Prostate gland (tissue), 2 donors: ENCODE data around the gene SETD2. TPM values are rescaled to one million over a fixed set of nuclear protein-coding genes. Genes with fewer than 3 reads are reported as not detected.

ENCODE experiments used
- DNase-seq: peaks from one replicate; pipeline ENCODE4 v3.0.0-alpha.2; 2019; ENCODE audit warnings: low spot score
- H3K27ac ChIP-seq, 2 donors: fragments of 200-600 bp; sonication (generic); 2 replicates each; pipeline ENCODE4 v1.5.1; 2017 to 2019
- H3K27me3 ChIP-seq: fragments of 200-600 bp; sonication (generic); replicated peaks from 2 replicates; pipeline ENCODE4 v1.5.1; 2019; ENCODE audit not compliant: insufficient read depth
- H3K36me3 ChIP-seq, 2 donors: fragments of 200-600 bp; sonication (generic); 1 replicate in 1 of 2; 2 replicates in 1 of 2; pipeline versions ENCODE4 v1.5.1 to v1.8.1; 2017 to 2019
- H3K4me1 ChIP-seq: fragments of 200-600 bp; sonication (generic); replicated peaks from 2 replicates; pipeline ENCODE4 v1.5.1; 2019
- H3K4me3 ChIP-seq, 2 donors: fragments of 200-600 bp; sonication (generic); 2 replicates each; pipeline ENCODE4 v1.5.1; 2017 to 2019
- H3K9me3 ChIP-seq: fragments of 200-600 bp; sonication (generic); 2 replicates; pipeline ENCODE4 v1.5.1; 2017
- POLR2A ChIP-seq: fragments of 450-650 bp; IDR thresholded peaks from one replicate; pipeline ENCODE4 v1.6.1; 2016; ENCODE audit warnings: antibody characterized with exemption, mild to moderate bottlenecking
- POLR2AphosphoS5 ChIP-seq: sonication (generic); formaldehyde crosslinking; IDR thresholded peaks from one replicate; pipeline ENCODE4 v1.6.1; 2017; ENCODE audit warnings: antibody characterized with exemption
- WGBS: methylation state at CpG from one replicate; pipeline ENCODE4 v1.1.5; 2018; 5-methylcytosine and 5-hydroxymethylcytosine counted together
- intact Hi-C: fragments of 100-400 bp; cut with DNase I; formaldehyde crosslinking; loops from one replicate; pipeline ENCODE4 v1.14.2; 2022
- total RNA-seq, 2 donors: library from RNA; depleted of rRNA; stranded (reverse); fragments of >200 nt; gene quantifications; one replicate each; pipeline ENCODE4 v1.1.0, GENCODE V29; 2016
- TF ChIP-seq, protein P1 (sequence below), 4 experiments: fragments of 200-600 bp in 2 of 4; fragments of 450-650 bp in 2 of 4; sonication (generic) in 2 of 4; IDR thresholded peaks; 1 replicate in 3 of 4; 2 replicates in 1 of 4; pipeline ENCODE4 v1.5.1; 2016 to 2019; ENCODE audit warnings: antibody characterized with exemption in 4 of 4, mild to moderate bottlenecking in 2 of 4, moderate library complexity in 2 of 4

SETD2 gene
- total RNA-seq, 2 donors from 2014 or later, result 49.8 to 56.2 TPM

DNA sequence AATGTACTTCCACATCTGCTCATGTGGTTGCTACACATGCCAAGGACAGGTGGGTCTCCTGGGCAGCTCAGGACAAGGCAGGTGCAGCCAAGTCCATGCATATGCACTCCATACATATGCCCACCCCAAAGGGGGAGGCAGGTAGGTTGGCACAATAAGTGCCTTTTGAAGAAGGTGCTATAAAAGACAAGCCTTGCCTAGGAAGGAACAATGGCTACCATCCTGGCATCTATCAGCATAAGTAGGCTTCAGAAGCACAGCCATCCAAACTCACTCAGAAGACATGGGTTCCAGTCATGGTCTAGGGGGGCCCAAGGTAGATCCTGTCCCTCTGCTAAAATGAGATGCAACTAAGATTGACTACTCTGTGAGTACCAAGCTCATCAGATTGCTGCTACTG, 149.9 kb downstream of the SETD2 start:
- TF ChIP-seq POLR2AphosphoS5, result no peak
- TF ChIP-seq, protein P1, sequence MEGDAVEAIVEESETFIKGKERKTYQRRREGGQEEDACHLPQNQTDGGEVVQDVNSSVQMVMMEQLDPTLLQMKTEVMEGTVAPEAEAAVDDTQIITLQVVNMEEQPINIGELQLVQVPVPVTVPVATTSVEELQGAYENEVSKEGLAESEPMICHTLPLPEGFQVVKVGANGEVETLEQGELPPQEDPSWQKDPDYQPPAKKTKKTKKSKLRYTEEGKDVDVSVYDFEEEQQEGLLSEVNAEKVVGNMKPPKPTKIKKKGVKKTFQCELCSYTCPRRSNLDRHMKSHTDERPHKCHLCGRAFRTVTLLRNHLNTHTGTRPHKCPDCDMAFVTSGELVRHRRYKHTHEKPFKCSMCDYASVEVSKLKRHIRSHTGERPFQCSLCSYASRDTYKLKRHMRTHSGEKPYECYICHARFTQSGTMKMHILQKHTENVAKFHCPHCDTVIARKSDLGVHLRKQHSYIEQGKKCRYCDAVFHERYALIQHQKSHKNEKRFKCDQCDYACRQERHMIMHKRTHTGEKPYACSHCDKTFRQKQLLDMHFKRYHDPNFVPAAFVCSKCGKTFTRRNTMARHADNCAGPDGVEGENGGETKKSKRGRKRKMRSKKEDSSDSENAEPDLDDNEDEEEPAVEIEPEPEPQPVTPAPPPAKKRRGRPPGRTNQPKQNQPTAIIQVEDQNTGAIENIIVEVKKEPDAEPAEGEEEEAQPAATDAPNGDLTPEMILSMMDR (IDR thresholded peaks at IDR 0.05), result no peak
- no peak for TF ChIP-seq POLR2A
- no peaks in the 10 kb centered on the region for H3K27me3 ChIP-seq
- H3K27ac ChIP-seq, result no peak overlapping the region
- DNase-seq, result no peak
- H3K9me3 ChIP-seq, result no peaks in the 10 kb centered on the region
- intact Hi-C loops, result loop anchor here (10.0 kb wide), 1 partner anchor 151 kb away; the partner anchor contains the start of gene SETD2
- no peaks in the 10 kb centered on the region for H3K4me1 ChIP-seq
- no peaks in the 10 kb centered on the region for H3K36me3 ChIP-seq
- H3K4me3 ChIP-seq, result no peak overlapping the region

DNA sequence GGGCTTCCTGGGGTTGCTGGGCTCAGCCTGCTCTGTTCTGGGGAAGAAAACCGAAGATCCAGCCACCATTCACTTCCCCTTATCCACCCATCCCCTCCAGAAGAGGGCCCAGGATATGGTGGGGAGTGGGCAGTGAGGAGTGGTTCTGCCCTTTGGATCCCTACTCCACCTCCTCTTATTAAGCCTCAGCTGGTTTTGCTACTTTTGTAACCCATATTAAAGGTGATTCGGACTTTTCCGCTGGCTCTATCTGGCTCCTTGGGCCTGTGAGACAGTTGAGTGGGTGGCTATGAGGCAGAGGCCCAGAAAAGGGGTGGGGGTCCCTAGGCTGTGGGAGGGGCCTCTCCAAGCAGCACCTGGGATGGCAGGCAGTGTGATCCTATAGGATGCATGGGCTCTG, 150.7 kb downstream of the SETD2 start:
- no peak for DNase-seq
- no peaks in the 10 kb centered on the region for H3K4me1 ChIP-seq
- no peaks in the 10 kb centered on the region for H3K27me3 ChIP-seq
- H3K36me3 ChIP-seq, result no peaks in the 10 kb centered on the region
- H3K9me3 ChIP-seq, result no peaks in the 10 kb centered on the region
- TF ChIP-seq POLR2AphosphoS5 (no peak), POLR2A (no peak)
- TF ChIP-seq, protein P1 (IDR thresholded peaks at IDR 0.05), result no peak
- H3K27ac ChIP-seq, result no peak overlapping the region
- intact Hi-C loops, result loop anchor here (10.0 kb wide), 1 partner anchor 152 kb away; the partner anchor contains the start of gene SETD2
- no peak overlapping the region for H3K4me3 ChIP-seq
- 87% methylated on average over 3 of the region's 3 CpGs for WGBS

DNA sequence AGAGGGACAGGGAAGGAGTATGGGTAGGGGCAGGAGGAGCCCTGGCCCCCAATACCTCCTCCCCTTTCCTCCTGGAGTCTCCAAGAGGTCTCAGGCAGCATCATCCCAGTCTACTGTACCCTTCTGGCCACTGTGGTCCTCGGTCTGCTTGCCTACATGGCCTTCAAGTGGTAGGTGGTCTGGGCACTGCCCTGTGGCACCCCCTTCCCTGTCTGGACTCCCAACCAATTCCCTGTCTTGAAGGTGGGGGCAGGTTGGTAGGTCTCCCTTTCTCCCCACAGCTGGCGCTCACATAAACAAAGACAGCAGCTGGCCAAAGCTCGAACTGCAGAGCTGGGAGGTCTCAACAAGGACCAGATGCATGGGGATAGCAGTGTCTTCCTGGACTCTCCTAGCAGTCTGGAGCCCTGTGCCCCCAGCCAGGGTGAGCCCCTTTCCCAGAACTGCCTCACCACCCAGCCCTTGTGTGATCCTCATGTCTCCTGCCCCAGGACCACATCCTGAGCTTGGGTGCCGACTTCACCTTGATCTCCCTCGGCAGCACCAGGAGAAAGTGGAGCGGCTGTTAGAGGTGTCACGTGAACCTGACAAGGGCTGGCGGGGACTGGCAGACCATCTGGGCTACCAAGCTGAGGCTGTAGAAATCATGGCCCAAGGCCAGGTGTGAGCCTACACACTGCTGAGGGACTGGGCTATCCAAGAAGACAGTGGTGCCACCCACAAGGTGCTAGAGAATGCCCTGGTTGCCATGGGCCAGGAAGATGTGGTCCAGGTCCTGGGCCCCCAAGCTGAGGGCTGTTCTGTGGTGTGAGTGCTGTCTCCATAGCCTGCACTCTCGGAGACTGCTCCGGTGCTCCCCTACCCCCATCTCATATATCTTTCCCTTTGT, 151.3 kb downstream of the SETD2 start:
- no peak for DNase-seq
- Histone ChIP-seq H3K4me1 (no peaks in the 10 kb centered on the region), H3K36me3 (no peaks in the 10 kb centered on the region)

DNA sequence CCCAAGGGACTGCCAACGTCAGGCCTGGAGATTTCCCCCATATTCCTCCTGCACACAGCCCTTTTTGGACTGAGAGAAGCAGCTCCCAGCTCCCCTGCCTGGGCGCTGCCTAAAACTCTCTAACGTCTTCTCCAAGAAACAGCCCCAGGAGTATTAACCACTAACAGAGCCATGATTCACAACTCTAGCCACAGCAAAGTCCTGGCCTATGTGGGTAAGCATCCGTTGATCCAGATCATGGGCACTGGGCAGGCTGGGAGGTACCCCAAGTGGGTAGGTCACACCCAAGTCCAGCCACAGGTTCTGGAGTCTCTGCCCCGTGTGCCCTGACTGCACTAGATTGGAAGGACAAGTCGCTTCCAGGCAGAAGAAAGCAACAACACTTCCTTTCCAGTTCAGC, 152.5 kb downstream of the SETD2 start:
- Histone ChIP-seq H3K4me1 (no peaks in the 10 kb centered on the region), H3K27ac (no peak overlapping the region), H3K4me3 (no peak overlapping the region), H3K27me3 (no peaks in the 10 kb centered on the region), H3K36me3 (no peaks in the 10 kb centered on the region), H3K9me3 (no peaks in the 10 kb centered on the region)
- intact Hi-C loops, result loop anchor here (10.0 kb wide), 1 partner anchor 153 kb away; the partner anchor contains the start of gene SETD2
- DNase-seq, result no peak
- 86% methylated on average over 6 of the region's 6 CpGs for WGBS
- TF ChIP-seq, protein P1 (IDR thresholded peaks at IDR 0.05), result no peak
- no peak for TF ChIP-seq POLR2AphosphoS5
- TF ChIP-seq POLR2A, result no peak

More for the DNA sequence above, 151.3 kb downstream of the SETD2 start:
- intact Hi-C loops, result loop anchor here (10.0 kb wide), 1 partner anchor 152 kb away; the partner anchor contains the start of gene SETD2
- TF ChIP-seq POLR2AphosphoS5, result no peak
- TF ChIP-seq POLR2A, result no peak
- TF ChIP-seq, protein P1 (IDR thresholded peaks at IDR 0.05), result no peak
- H3K4me3 ChIP-seq, result no peak overlapping the region
- no peaks in the 10 kb centered on the region for H3K9me3 ChIP-seq
- no peaks in the 10 kb centered on the region for H3K27me3 ChIP-seq
- WGBS, result 85% methylated on average over 10 of the region's 10 CpGs
- no peak overlapping the region for H3K27ac ChIP-seq
